ENCODE measurements around the gene PLEKHM3.

PLEKHM3 gene

GRCh38 chr2:207944334-207944733 lies 81.0 kb downstream of the PLEKHM3 start:
- DNase-seq, result no peak

- DNase-seq, result no peak
Observed at GRCh38 chr2:207939342-207940108, 85.8 kb downstream of the PLEKHM3 start.

- DNase-seq, result no peak
Observed at GRCh38 chr2:207938886-207939285, 86.4 kb downstream of the PLEKHM3 start.

- DNase-seq, result no peak
Observed at GRCh38 chr2:207938415-207938814, 86.9 kb downstream of the PLEKHM3 start.

GRCh38 chr2:207937823-207938222 lies 87.5 kb downstream of the PLEKHM3 start:
- DNase-seq, result no peak

- no peak for DNase-seq
Observed at GRCh38 chr2:207937253-207937652, 88.1 kb downstream of the PLEKHM3 start.

GRCh38 chr2:207936380-207936779 lies 88.9 kb downstream of the PLEKHM3 start:
- no peak for DNase-seq

- no peak for DNase-seq
Observed at GRCh38 chr2:207935991-207936370, 89.3 kb downstream of the PLEKHM3 start.

- no peak for DNase-seq
Observed at GRCh38 chr2:207935121-207935990, 90.0 kb downstream of the PLEKHM3 start.

GRCh38 chr2:207934720-207935119 lies 90.6 kb downstream of the PLEKHM3 start:
- no peak for DNase-seq

- no peak for DNase-seq
Observed at GRCh38 chr2:207933396-207934065, 91.8 kb downstream of the PLEKHM3 start.

GRCh38 chr2:207932106-207932505 lies 93.2 kb downstream of the PLEKHM3 start:
- no peak for DNase-seq

- no peak for DNase-seq
Observed at GRCh38 chr2:207930747-207931146, 94.6 kb downstream of the PLEKHM3 start.

- no peak for DNase-seq
Observed at GRCh38 chr2:207929923-207930322, 95.4 kb downstream of the PLEKHM3 start.

- no peak for DNase-seq
Observed at GRCh38 chr2:207928079-207928478, 97.2 kb downstream of the PLEKHM3 start.

- DNase-seq, result no peak
Observed at GRCh38 chr2:207926989-207927300, 98.4 kb downstream of the PLEKHM3 start.

- DNase-seq, result no peak
Observed at GRCh38 chr2:207926133-207926988, 99.0 kb downstream of the PLEKHM3 start.

- no peak for DNase-seq
Observed at GRCh38 chr2:207925601-207926000, 99.7 kb downstream of the PLEKHM3 start.

- no peak for DNase-seq
Observed at GRCh38 chr2:207921606-207922005, 103.7 kb downstream of the PLEKHM3 start.

- no peak for DNase-seq
Observed at GRCh38 chr2:207920721-207921120, 104.6 kb downstream of the PLEKHM3 start.

- no peak for DNase-seq
Observed at GRCh38 chr2:207920321-207920720, 105.0 kb downstream of the PLEKHM3 start.

- DNase-seq, result no peak
Observed at GRCh38 chr2:207919164-207919919, 106.0 kb downstream of the PLEKHM3 start.

Data from amniotic stem cell (primary cell).